HepG2 (cell line): ENCODE measurements around the gene DYNC2H1. TPM values are rescaled to one million over a fixed set of nuclear protein-coding genes. Genes with fewer than 3 reads are reported as not detected.

Experiments
- CBFB ChIP-seq: sonication (generic); formaldehyde crosslinking; IDR thresholded peaks from 2 replicates; pipeline ENCODE4 v1.4.0; 2020; ENCODE audit warnings: missing genetic modification reagents
- FOXA1 ChIP-seq, 2 experiments: fragments of 450-650 bp in 1 of 2; sonication (generic) in 1 of 2; formaldehyde crosslinking in 1 of 2; IDR thresholded peaks; 2 replicates each; pipeline versions ENCODE4 v1.4.0 to v1.6.1; 2016 to 2020; ENCODE audit warnings: missing genetic modification reagents in 1 of 2
- GATAD1 ChIP-seq: IDR thresholded peaks from 2 replicates; pipeline ENCODE4 v1.6.1; 2016; ENCODE audit warnings: missing genetic modification reagents, missing compliant biosample characterization
- JDP2 ChIP-seq: sonication (generic); formaldehyde crosslinking; IDR thresholded peaks from 2 replicates; pipeline ENCODE4 v1.8.1; 2022; ENCODE audit warnings: missing genetic modification reagents, borderline replicate concordance
- JUNB ChIP-seq: sonication (generic); formaldehyde crosslinking; IDR thresholded peaks from 2 replicates; pipeline ENCODE4 v1.8.0; 2022; ENCODE audit warnings: missing genetic modification reagents, mild to moderate bottlenecking, borderline replicate concordance
- MIER2 ChIP-seq: IDR thresholded peaks from 2 replicates; pipeline ENCODE4 v1.6.1; 2016; ENCODE audit warnings: missing biosample characterization, missing genetic modification reagents
- MXD3 ChIP-seq: IDR thresholded peaks from 2 replicates; pipeline ENCODE4 v1.6.1; 2016; ENCODE audit warnings: mild to moderate bottlenecking, missing biosample characterization, missing genetic modification reagents
- NFIB ChIP-seq: sonication (generic); formaldehyde crosslinking; IDR thresholded peaks from 2 replicates; pipeline ENCODE4 v1.9.0; 2021; ENCODE audit warnings: missing genetic modification reagents, mild to moderate bottlenecking, borderline replicate concordance
- NR2F2 ChIP-seq: IDR thresholded peaks from 2 replicates; pipeline ENCODE4 v1.6.1; 2012; ENCODE audit warnings: low read depth, inconsistent platforms, borderline replicate concordance
- NR2F6 ChIP-seq, 2 experiments: IDR thresholded peaks; 2 replicates each; pipeline ENCODE4 v1.6.1; 2016; ENCODE audit warnings: antibody characterized with exemption in 1 of 2, mild to moderate bottlenecking in 1 of 2
- RELA ChIP-seq: sonication (generic); formaldehyde crosslinking; IDR thresholded peaks from 2 replicates; pipeline ENCODE4 v1.4.0; 2020; ENCODE audit warnings: missing genetic modification reagents
- ZNF44 ChIP-seq: sonication (generic); formaldehyde crosslinking; IDR thresholded peaks from 2 replicates; pipeline ENCODE4 v1.5.1; 2020; ENCODE audit warnings: mild to moderate bottlenecking, missing genetic modification reagents
- ZNF446 ChIP-seq: sonication (generic); formaldehyde crosslinking; IDR thresholded peaks from 2 replicates; pipeline ENCODE4 v1.5.0; 2020; ENCODE audit warnings: mild to moderate bottlenecking, missing genetic modification reagents
- ZNF460 ChIP-seq: sonication (generic); formaldehyde crosslinking; IDR thresholded peaks from 2 replicates; pipeline ENCODE4 v1.5.1; 2020; ENCODE audit warnings: missing genetic modification reagents, mild to moderate bottlenecking, borderline replicate concordance
- ZNF496 ChIP-seq: sonication (generic); formaldehyde crosslinking; IDR thresholded peaks from 2 replicates; pipeline ENCODE4 v1.8.1; 2023; ENCODE audit warnings: mild to moderate bottlenecking, moderate library complexity, missing genetic modification reagents; ENCODE audit not compliant: insufficient replicate concordance
- ZNF710 ChIP-seq: sonication (generic); formaldehyde crosslinking; IDR thresholded peaks from 2 replicates; pipeline ENCODE4 v1.5.0; 2020; ENCODE audit warnings: mild to moderate bottlenecking, missing genetic modification reagents, borderline replicate concordance
- polyA plus RNA-seq, 8 experiments: library from polyadenylated mRNA; depleted of rRNA in 3 of 8; stranded (reverse) in 7 of 8; unstranded in 1 of 8; fragments of >200 nt; fragmentation: Illumina TruSeq in 4 of 8; extraction: Trizol in 4 of 8; gene quantifications; 2 replicates each; pipeline versions ENCODE4 v1.2.1 to v1.2.3, GENCODE V29; 2011 to 2016; ENCODE audit warnings: low read depth in 4 of 8, missing spikeins in 1 of 8, mixed read lengths in 1 of 8; ENCODE audit not compliant: insufficient read depth in 1 of 8
- total RNA-seq, 5 experiments: library from RNA; depleted of rRNA; stranded (reverse); fragments of >200 nt; fragmentation: Illumina TruSeq; extraction: Trizol; gene quantifications; 2 replicates each; pipeline ENCODE4 v1.2.3, GENCODE V29; 2016; ENCODE audit warnings: low read depth in 1 of 5
- TF ChIP-seq, protein P1 (sequence below): sonication (generic); formaldehyde crosslinking; IDR thresholded peaks from 2 replicates; pipeline ENCODE4 v1.4.0; 2020; ENCODE audit warnings: missing genetic modification reagents
- TF ChIP-seq, protein P2 (sequence below): sonication (generic); formaldehyde crosslinking; IDR thresholded peaks from 2 replicates; pipeline ENCODE4 v1.9.0; 2021; ENCODE audit warnings: missing genetic modification reagents, borderline replicate concordance

The DYNC2H1 gene
- total and polyA plus RNA-seq, 2 of the 13 experiments (the other 11 are each of a cell fraction or from before 2014, with no cell fraction given): 0.49 to 0.66 TPM

DNA sequence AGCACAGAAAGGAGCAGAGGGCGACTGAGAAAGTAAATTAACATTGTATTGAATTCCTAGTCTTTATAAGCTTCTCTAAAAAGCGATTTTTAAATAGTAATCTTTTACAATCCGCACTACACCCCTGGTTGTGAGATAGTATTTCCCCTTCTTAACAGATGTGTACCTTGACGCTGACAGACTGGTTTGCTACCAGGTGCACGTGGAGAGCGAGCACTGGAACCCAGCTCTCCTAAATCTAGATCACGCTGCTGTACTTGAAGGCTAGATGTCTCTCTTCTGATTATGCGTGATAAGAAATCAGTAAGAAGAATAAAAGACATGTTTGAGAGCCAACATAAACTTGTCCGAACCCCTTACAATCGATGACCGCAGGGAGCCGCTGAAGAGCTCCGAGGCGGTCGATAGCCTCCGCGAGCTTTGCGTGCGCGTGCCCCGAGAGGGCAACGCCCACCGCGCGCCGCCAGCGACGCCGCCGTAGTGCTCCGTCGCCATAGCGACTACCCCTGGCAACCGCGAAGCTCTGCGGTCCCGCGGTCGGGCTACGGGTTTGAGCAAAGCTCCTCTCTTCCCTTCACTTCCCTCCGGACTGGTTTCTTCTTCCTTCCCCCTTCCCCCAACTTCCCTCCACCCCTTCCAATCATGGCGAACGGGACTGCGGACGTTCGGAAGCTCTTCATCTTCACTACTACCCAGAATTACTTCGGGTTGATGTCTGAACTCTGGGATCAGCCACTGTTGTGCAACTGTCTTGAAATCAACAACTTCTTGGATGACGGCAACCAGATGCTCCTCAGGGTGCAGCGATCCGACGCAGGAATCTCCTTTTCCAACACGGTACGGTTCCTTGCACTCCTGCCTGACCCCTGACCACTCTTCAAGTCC lies at the start of gene DYNC2H1 (continued):
- TF ChIP-seq, protein P1, sequence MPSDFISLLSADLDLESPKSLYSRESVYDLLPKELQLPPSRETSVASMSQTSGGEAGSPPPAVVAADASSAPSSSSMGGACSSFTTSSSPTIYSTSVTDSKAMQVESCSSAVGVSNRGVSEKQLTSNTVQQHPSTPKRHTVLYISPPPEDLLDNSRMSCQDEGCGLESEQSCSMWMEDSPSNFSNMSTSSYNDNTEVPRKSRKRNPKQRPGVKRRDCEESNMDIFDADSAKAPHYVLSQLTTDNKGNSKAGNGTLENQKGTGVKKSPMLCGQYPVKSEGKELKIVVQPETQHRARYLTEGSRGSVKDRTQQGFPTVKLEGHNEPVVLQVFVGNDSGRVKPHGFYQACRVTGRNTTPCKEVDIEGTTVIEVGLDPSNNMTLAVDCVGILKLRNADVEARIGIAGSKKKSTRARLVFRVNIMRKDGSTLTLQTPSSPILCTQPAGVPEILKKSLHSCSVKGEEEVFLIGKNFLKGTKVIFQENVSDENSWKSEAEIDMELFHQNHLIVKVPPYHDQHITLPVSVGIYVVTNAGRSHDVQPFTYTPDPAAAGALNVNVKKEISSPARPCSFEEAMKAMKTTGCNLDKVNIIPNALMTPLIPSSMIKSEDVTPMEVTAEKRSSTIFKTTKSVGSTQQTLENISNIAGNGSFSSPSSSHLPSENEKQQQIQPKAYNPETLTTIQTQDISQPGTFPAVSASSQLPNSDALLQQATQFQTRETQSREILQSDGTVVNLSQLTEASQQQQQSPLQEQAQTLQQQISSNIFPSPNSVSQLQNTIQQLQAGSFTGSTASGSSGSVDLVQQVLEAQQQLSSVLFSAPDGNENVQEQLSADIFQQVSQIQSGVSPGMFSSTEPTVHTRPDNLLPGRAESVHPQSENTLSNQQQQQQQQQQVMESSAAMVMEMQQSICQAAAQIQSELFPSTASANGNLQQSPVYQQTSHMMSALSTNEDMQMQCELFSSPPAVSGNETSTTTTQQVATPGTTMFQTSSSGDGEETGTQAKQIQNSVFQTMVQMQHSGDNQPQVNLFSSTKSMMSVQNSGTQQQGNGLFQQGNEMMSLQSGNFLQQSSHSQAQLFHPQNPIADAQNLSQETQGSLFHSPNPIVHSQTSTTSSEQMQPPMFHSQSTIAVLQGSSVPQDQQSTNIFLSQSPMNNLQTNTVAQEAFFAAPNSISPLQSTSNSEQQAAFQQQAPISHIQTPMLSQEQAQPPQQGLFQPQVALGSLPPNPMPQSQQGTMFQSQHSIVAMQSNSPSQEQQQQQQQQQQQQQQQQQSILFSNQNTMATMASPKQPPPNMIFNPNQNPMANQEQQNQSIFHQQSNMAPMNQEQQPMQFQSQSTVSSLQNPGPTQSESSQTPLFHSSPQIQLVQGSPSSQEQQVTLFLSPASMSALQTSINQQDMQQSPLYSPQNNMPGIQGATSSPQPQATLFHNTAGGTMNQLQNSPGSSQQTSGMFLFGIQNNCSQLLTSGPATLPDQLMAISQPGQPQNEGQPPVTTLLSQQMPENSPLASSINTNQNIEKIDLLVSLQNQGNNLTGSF (CRISPR knock-in tag): no peak
- TF ChIP-seq ZNF460 (CRISPR knock-in tag) (no peak), MXD3 (CRISPR knock-in tag) (peak; percentile 55; the same call in 1 of the 2 replicates), NR2F2 (no peak), ZNF446 (CRISPR knock-in tag) (no peak), ZNF710 (CRISPR knock-in tag) (no peak), ZNF44 (no peak), CBFB (CRISPR knock-in tag) (peak; percentile 85), GATAD1 (peak; percentile 58), JUNB (CRISPR knock-in tag) (no peak), RELA (CRISPR knock-in tag) (no peak), JDP2 (CRISPR knock-in tag) (no peak), NFIB (CRISPR knock-in tag) (no peak), MIER2 (CRISPR knock-in tag) (no peak), FOXA1 (IDR thresholded peaks at IDR 0.05) (no peak), FOXA1 (CRISPR knock-in tag; IDR thresholded peaks at IDR 0.05) (0 out of 2 replicates have a peak, but pooled peaks have one; percentile 5), ZNF496 (CRISPR knock-in tag) (no peak), NR2F6 (IDR thresholded peaks at IDR 0.05) (no peak), NR2F6 (CRISPR knock-in tag; IDR thresholded peaks at IDR 0.05) (peak; percentile 29; the same call in 1 of the 2 replicates)
- TF ChIP-seq, protein P2, sequence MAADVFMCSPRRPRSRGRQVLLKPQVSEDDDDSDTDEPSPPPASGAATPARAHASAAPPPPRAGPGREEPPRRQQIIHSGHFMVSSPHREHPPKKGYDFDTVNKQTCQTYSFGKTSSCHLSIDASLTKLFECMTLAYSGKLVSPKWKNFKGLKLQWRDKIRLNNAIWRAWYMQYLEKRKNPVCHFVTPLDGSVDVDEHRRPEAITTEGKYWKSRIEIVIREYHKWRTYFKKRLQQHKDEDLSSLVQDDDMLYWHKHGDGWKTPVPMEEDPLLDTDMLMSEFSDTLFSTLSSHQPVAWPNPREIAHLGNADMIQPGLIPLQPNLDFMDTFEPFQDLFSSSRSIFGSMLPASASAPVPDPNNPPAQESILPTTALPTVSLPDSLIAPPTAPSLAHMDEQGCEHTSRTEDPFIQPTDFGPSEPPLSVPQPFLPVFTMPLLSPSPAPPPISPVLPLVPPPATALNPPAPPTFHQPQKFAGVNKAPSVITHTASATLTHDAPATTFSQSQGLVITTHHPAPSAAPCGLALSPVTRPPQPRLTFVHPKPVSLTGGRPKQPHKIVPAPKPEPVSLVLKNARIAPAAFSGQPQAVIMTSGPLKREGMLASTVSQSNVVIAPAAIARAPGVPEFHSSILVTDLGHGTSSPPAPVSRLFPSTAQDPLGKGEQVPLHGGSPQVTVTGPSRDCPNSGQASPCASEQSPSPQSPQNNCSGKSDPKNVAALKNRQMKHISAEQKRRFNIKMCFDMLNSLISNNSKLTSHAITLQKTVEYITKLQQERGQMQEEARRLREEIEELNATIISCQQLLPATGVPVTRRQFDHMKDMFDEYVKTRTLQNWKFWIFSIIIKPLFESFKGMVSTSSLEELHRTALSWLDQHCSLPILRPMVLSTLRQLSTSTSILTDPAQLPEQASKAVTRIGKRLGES (CRISPR knock-in tag): no peak
